PC-3 (cell line): ENCODE results near the gene ACIN1. TPM values are rescaled to one million over a fixed set of nuclear protein-coding genes. Genes with fewer than 3 reads are reported as not detected.

Source experiments
- ATAC-seq: fragments of 200-7000 bp; cut with Tn5 transposase; 2 replicates; pipeline ENCODE4 v1.9.1; 2020; ENCODE audit warnings: mild to moderate bottlenecking, moderate library complexity
- BruUV-seq: library from RNA; stranded (reverse); fragments of 400-500 nt; replicated peaks from 2 replicates; lab custom pipeline; 2021; lab: Mats Ljungman, UMichigan
- CTCF ChIA-PET: fragments of 300-600 bp; sonication (Branson Sonifier 250); formaldehyde crosslinking; loops from one replicate; lab custom pipeline; 2022; ENCODE audit warnings: antibody characterized with exemption; lab: Charles Lee
- POLR2A ChIA-PET: fragments of 300-600 bp; sonication (Branson Sonifier 250); formaldehyde crosslinking; loops from one replicate; lab custom pipeline; 2022; ENCODE audit warnings: antibody characterized with exemption; ENCODE audit not compliant: unreplicated experiment; lab: Charles Lee
- DNase-seq: peaks from one replicate; pipeline ENCODE4 v3.0.0-alpha.2; 2015
- H2AFZ ChIP-seq: fragments of 300-600 bp; sonication (generic); 2 replicates; pipeline ENCODE4 v1.6.0; 2016; ENCODE audit warnings: antibody characterized with exemption, low read length
- H3F3A ChIP-seq: fragments of 300-600 bp; sonication (generic); one replicate; pipeline ENCODE4 v1.6.0; 2017; ENCODE audit warnings: antibody characterized with exemption, low read length, control low read depth, mild to moderate bottlenecking; ENCODE audit not compliant: unreplicated experiment
- H3K27ac ChIP-seq: fragments of 300-600 bp; sonication (generic); 2 replicates; pipeline ENCODE4 v1.5.1; 2016; ENCODE audit warnings: mild to moderate bottlenecking, low read length
- H3K27me3 ChIP-seq: fragments of 300-600 bp; sonication (generic); 2 replicates; pipeline ENCODE4 v1.6.1; 2016; ENCODE audit warnings: low read length, mixed read lengths
- H3K36me3 ChIP-seq: fragments of 300-600 bp; sonication (generic); 2 replicates; pipeline ENCODE4 v1.6.1; 2016; ENCODE audit warnings: low read depth, mixed run types, low read length, mixed read lengths
- H3K4me1 ChIP-seq: fragments of 300-600 bp; sonication (generic); 2 replicates; pipeline ENCODE4 v1.5.1; 2016; ENCODE audit warnings: low read length; ENCODE audit not compliant: insufficient read depth
- H3K4me2 ChIP-seq: fragments of 300-600 bp; sonication (generic); 2 replicates; pipeline ENCODE4 v1.6.0; 2016; ENCODE audit warnings: low read length
- H3K4me3 ChIP-seq: fragments of 300-600 bp; sonication (generic); 2 replicates; pipeline ENCODE4 v1.5.1; 2016; ENCODE audit warnings: mild to moderate bottlenecking, low read length, mixed read lengths
- H3K79me2 ChIP-seq: fragments of 300-600 bp; sonication (generic); 2 replicates; pipeline ENCODE4 v1.6.1; 2017; ENCODE audit warnings: low read length, mixed read lengths
- H3K9ac ChIP-seq: fragments of 300-600 bp; sonication (generic); 2 replicates; pipeline ENCODE4 v1.6.0; 2016; ENCODE audit warnings: mild to moderate bottlenecking, low read length
- H3K9me2 ChIP-seq: fragments of 300-600 bp; sonication (generic); replicated peaks from 2 replicates; pipeline ENCODE4 v1.6.1; 2016; ENCODE audit warnings: mixed run types, low read length, mixed read lengths
- H3K9me3 ChIP-seq: fragments of 300-600 bp; sonication (generic); 2 replicates; pipeline ENCODE4 v1.6.1; 2016; ENCODE audit warnings: low read length, mixed read lengths
- H4K20me1 ChIP-seq: fragments of 300-600 bp; sonication (generic); 2 replicates; pipeline ENCODE4 v1.6.1; 2016; ENCODE audit warnings: low read length, mixed read lengths
- EZH2 ChIP-seq: fragments of 300-600 bp; sonication (generic); IDR thresholded peaks from one replicate; pipeline ENCODE4 v1.6.1; 2017; ENCODE audit warnings: antibody characterized with exemption, mild to moderate bottlenecking, low read length; ENCODE audit not compliant: unreplicated experiment
- EZH2phosphoT487 ChIP-seq: fragments of 300-600 bp; sonication (generic); IDR thresholded peaks from 2 replicates; pipeline ENCODE4 v1.6.1; 2018; ENCODE audit warnings: mild to moderate bottlenecking, antibody characterized with exemption, low read length, borderline replicate concordance
- intact Hi-C: fragments of 100-400 bp; cut with micrococcal nuclease; formaldehyde crosslinking; loops from 2 replicates; pipeline ENCODE4 v1.9.0; 2023
- total RNA-seq: library from RNA; depleted of rRNA; stranded (reverse); fragments of >200 nt; gene quantifications from 2 replicates; pipeline ENCODE4 v1.2.3, GENCODE V29; 2014
- TF ChIP-seq, protein P1 (sequence below): fragments of 300-600 bp; sonication (generic); conservative IDR thresholded peaks from 2 replicates; pipeline ENCODE4 v1.5.1; 2017; ENCODE audit warnings: antibody characterized with exemption, low read depth, mild to moderate bottlenecking, low read length

The ACIN1 gene
- total RNA-seq, 1 experiment from 2014 or later, result 112 TPM

DNA sequence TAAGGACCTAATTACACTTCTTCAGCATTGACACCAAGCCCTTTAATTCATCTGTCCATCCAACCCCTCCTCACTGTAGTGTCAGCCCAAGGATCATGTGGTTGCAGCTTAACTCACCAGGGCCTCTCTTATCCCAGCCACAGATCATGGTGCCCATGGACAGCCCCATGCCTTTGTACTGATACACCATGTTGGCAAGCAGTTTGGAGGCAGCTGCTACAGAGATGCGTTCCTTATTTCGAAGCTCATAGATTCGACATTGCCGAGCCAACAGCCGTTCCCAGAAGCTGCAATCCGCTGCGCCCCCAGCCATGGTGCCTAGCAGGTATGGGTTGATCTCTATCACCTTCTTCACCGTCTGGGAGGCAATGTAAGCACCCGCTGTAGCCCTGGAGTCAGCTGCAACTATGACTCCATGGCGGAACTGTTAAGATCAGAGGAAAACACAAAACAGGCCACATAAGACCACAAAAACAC lies 61.6 kb downstream of the ACIN1 start:
- POLR2A ChIA-PET, result no interaction called here
- Histone ChIP-seq H3K4me2 (peak overlapping the region; percentile 90), H2AFZ (no peak overlapping the region), H3K9me3 (no peaks in the 10 kb centered on the region), H3K9ac (peak overlapping the region; percentile 99), H3K9me2 (no peaks in the 10 kb centered on the region), H4K20me1 (no peaks in the 10 kb centered on the region), H3F3A (peaks cover 4% of the 10 kb centered on the region), H3K4me1 (peaks cover 20% of the 10 kb centered on the region), H3K27me3 (no peaks in the 10 kb centered on the region), H3K79me2 (peaks cover 54% of the 10 kb centered on the region), H3K27ac (no peak overlapping the region), H3K4me3 (peak overlapping the region; percentile 89), H3K36me3 (peaks cover 31% of the 10 kb centered on the region)
- intact Hi-C loops, result no loop called here
- TF ChIP-seq, protein P1, sequence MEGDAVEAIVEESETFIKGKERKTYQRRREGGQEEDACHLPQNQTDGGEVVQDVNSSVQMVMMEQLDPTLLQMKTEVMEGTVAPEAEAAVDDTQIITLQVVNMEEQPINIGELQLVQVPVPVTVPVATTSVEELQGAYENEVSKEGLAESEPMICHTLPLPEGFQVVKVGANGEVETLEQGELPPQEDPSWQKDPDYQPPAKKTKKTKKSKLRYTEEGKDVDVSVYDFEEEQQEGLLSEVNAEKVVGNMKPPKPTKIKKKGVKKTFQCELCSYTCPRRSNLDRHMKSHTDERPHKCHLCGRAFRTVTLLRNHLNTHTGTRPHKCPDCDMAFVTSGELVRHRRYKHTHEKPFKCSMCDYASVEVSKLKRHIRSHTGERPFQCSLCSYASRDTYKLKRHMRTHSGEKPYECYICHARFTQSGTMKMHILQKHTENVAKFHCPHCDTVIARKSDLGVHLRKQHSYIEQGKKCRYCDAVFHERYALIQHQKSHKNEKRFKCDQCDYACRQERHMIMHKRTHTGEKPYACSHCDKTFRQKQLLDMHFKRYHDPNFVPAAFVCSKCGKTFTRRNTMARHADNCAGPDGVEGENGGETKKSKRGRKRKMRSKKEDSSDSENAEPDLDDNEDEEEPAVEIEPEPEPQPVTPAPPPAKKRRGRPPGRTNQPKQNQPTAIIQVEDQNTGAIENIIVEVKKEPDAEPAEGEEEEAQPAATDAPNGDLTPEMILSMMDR, result no peak
- TF ChIP-seq EZH2 (no peak), EZH2phosphoT487 (no peak)
- ATAC-seq, result no peak
- CTCF ChIA-PET, result interaction anchor here (0.5 kb wide), 1 partner anchor 26 kb away, joined by 3 read pairs; no protein-coding TSS in a partner anchor
- no TSS peak for BruUV-seq
- DNase-seq, result no peak

- peaks cover 59% of the 10 kb centered on the region for H3K79me2 ChIP-seq
- no peak overlapping the region for H2AFZ ChIP-seq
- H3K4me1 ChIP-seq, result peaks cover 20% of the 10 kb centered on the region
- H3K4me2 ChIP-seq, result peak overlapping the region; percentile 25; the same call in 1 of the 2 replicates
- ChIA-PET CTCF (no interaction called here), POLR2A (no interaction called here)
- no peak overlapping the region for H3K9ac ChIP-seq
- no peaks in the 10 kb centered on the region for H3K9me2 ChIP-seq
- H3K4me3 ChIP-seq, result no peak overlapping the region
- peaks cover 36% of the 10 kb centered on the region for H3K36me3 ChIP-seq
- no peak for ATAC-seq
- H3K27me3 ChIP-seq, result no peaks in the 10 kb centered on the region
- TF ChIP-seq EZH2phosphoT487 (no peak), EZH2 (no peak)
- TF ChIP-seq, protein P1, result no peak
- H3F3A ChIP-seq, result peaks cover 4% of the 10 kb centered on the region
- no peaks in the 10 kb centered on the region for H3K9me3 ChIP-seq
- DNase-seq, result peak; percentile 44
- H3K27ac ChIP-seq, result no peak overlapping the region
- intact Hi-C loops, result no loop called here
- 0 out of 2 replicates have a peak, but pooled peaks cover 5% of the 10 kb centered on the region for H4K20me1 ChIP-seq
- no TSS peak for BruUV-seq
These were observed 64.0 kb downstream of the ACIN1 start for GRCh38 chr14:23030936-23031335.

DNA sequence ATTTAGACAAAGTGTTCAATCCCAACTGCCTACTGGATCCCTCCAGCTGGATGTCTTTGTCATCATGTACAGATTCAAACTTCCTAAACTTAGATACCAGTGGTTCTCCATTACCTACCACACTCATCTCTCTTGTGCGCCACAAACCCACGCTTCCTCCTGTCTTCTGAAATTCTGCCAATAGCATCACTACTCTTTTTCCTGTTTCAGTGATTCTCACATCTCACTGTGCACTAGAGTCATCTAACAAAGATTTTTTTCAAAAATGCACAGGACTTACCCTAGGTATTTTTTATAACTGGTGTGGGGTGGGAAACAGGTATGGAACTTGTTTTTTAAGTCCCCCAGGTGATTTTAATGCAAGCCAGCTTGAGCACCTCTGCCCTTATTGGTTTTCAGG lies 66.1 kb downstream of the ACIN1 start:
- peaks cover 50% of the 10 kb centered on the region for H3K79me2 ChIP-seq
- H3K4me1 ChIP-seq, result peaks cover 18% of the 10 kb centered on the region
- H3K9me2 ChIP-seq, result no peaks in the 10 kb centered on the region
- TF ChIP-seq, protein P1, result no peak
- TF ChIP-seq EZH2phosphoT487 (no peak), EZH2 (no peak)
- no peaks in the 10 kb centered on the region for H3K27me3 ChIP-seq
- no peak overlapping the region for H3K27ac ChIP-seq
- 0 out of 2 replicates have a peak, but pooled peaks cover 6% of the 10 kb centered on the region for H4K20me1 ChIP-seq
- ATAC-seq, result no peak
- peaks cover 50% of the 10 kb centered on the region for H3K36me3 ChIP-seq
- H2AFZ ChIP-seq, result no peak overlapping the region
- no peak overlapping the region for H3K4me2 ChIP-seq
- peaks cover 4% of the 10 kb centered on the region for H3F3A ChIP-seq
- H3K9ac ChIP-seq, result no peak overlapping the region
- no TSS peak for BruUV-seq
- CTCF ChIA-PET, result no interaction called here
- H3K4me3 ChIP-seq, result no peak overlapping the region
- POLR2A ChIA-PET, result no interaction called here
- DNase-seq, result no peak
- H3K9me3 ChIP-seq, result no peaks in the 10 kb centered on the region
- intact Hi-C loops, result no loop called here
